ENCODE data around the gene TRAIP. TPM values are rescaled to one million over a fixed set of nuclear protein-coding genes. Genes with fewer than 3 reads are reported as not detected.

TRAIP gene
- total and polyA plus RNA-seq, 4 donors = 0.63 to 3.1 (median 1.8) TPM

DNA sequence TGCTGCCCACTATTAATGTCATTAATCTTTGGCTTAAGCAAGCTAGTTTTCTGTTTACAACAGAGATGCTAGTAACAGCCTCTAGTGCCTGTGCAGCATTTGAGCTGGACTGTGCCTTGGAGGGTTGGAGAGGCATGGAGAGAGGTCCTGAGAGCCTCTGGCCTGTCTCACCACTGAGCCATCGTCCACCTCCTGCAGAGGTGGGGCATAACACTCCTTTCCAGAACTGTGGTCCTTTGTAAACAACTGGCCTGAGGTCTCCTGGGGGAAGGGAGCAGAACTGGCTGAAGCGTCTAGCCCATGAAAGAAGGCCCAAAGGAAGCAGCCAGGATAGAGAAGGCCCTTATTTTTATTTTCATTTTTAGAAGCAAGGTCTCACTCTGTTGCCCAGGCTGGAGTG lies 23.4 kb upstream of the TRAIP start:
- 54 to 60% methylated on average over 2 of the region's 2 CpGs for WGBS, 2 donors
- DNase-seq = no peak
- no peaks in the 10 kb centered on the region for H3K27me3 ChIP-seq (ENCODE audit: control insufficient read depth in 1 of 2, insufficient read depth in 2 of 2, low read length in 1 of 2)
- H3K27ac ChIP-seq (ENCODE audit: low read depth in 1 of 2, low read length in 2 of 2) = no peak overlapping the region
- ATAC-seq (ENCODE audit: low FRiP score) = no peak
- H3K4me3 ChIP-seq (ENCODE audit: low read length in 2 of 2) = no peak overlapping the region
- no peaks in the 10 kb centered on the region for H3K9me3 ChIP-seq (ENCODE audit: control insufficient read depth, low read length)
- no peaks in the 10 kb centered on the region for H3K4me1 ChIP-seq (ENCODE audit: control insufficient read depth in 1 of 2, insufficient read depth in 2 of 2, low read length in 2 of 2)
- H3K36me3 ChIP-seq (ENCODE audit: control insufficient read depth in 1 of 2, insufficient read depth in 2 of 2, low read length in 1 of 2) = no peaks in the 10 kb centered on the region
- intact Hi-C loops (cut with DNase I) = no loop called here

- Histone ChIP-seq H3K9me3 (ENCODE audit: control insufficient read depth, low read length) (no peaks in the 10 kb centered on the region), H3K27me3 (ENCODE audit: control insufficient read depth in 1 of 2, insufficient read depth in 2 of 2, low read length in 1 of 2) (no peaks in the 10 kb centered on the region), H3K27ac (ENCODE audit: low read depth in 1 of 2, low read length in 2 of 2) (no peak overlapping the region), H3K4me3 (ENCODE audit: low read length in 2 of 2) (no peak overlapping the region), H3K36me3 (ENCODE audit: control insufficient read depth in 1 of 2, insufficient read depth in 2 of 2, low read length in 1 of 2) (no peaks in the 10 kb centered on the region), H3K4me1 (ENCODE audit: control insufficient read depth in 1 of 2, insufficient read depth in 2 of 2, low read length in 2 of 2) (no peaks in the 10 kb centered on the region)
- ATAC-seq (ENCODE audit: low FRiP score) = no peak
- DNase-seq = no peak
- intact Hi-C loops (cut with DNase I) = no loop called here
These were observed 22.3 kb upstream of the TRAIP start for GRCh38 chr3:49878686-49879085.

- no peak for DNase-seq
- WGBS, 2 donors = 68 to 75% methylated on average over 2 of the region's 2 CpGs
- H3K27me3 ChIP-seq (ENCODE audit: control insufficient read depth in 1 of 2, insufficient read depth in 2 of 2, low read length in 1 of 2) = no peaks in the 10 kb centered on the region
- no peak overlapping the region for H3K4me3 ChIP-seq (ENCODE audit: low read length in 2 of 2)
- intact Hi-C loops (cut with DNase I) = no loop called here
- ATAC-seq (ENCODE audit: low FRiP score) = no peak
- no peaks in the 10 kb centered on the region for H3K36me3 ChIP-seq (ENCODE audit: control insufficient read depth in 1 of 2, insufficient read depth in 2 of 2, low read length in 1 of 2)
- H3K9me3 ChIP-seq (ENCODE audit: control insufficient read depth, low read length) = no peaks in the 10 kb centered on the region
- no peak overlapping the region for H3K27ac ChIP-seq (ENCODE audit: low read depth in 1 of 2, low read length in 2 of 2)
- no peaks in the 10 kb centered on the region for H3K4me1 ChIP-seq (ENCODE audit: control insufficient read depth in 1 of 2, insufficient read depth in 2 of 2, low read length in 2 of 2)
These were observed 21.4 kb upstream of the TRAIP start for GRCh38 chr3:49877716-49878115.

GRCh38 chr3:49876567-49876966 lies 20.2 kb upstream of the TRAIP start:
- no peaks in the 10 kb centered on the region for H3K9me3 ChIP-seq (ENCODE audit: control insufficient read depth, low read length)
- intact Hi-C loops (cut with DNase I) = no loop called here
- no peak for ATAC-seq (ENCODE audit: low FRiP score)

DNA sequence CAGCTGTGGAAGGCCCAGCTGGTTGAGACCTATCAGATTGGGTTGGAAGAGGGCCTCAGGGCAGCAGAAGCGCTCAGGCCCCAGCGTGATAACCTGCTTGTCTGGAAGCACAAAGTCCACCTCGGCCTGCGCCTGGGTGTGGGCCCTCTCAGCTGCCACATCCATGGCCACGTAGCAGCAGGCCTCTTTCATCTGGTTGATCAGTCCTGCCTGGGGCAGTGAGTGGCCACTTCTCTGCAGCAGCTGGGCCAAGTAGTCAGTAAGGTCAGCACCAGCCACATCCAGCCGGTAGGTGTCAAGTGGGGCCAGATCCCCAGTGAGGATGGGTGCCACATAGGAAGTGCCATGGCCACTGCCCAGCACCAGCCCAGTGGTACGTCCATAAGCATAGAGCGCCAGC lies 17.3 kb upstream of the TRAIP start:
- intact Hi-C loops (cut with DNase I) = no loop called here
- WGBS, 2 donors = 91 to 93% methylated on average over 8 of the region's 8 CpGs

More at GRCh38 chr3:49876567-49876966, 20.2 kb upstream of the TRAIP start:
- 83 to 86% methylated on average over 5 of the region's 5 CpGs for WGBS, 2 donors
- DNase-seq = no peak
- H3K27ac ChIP-seq (ENCODE audit: low read depth in 1 of 2, low read length in 2 of 2) = no peak overlapping the region
- H3K4me1 ChIP-seq (ENCODE audit: control insufficient read depth in 1 of 2, insufficient read depth in 2 of 2, low read length in 2 of 2) = no peaks in the 10 kb centered on the region
- H3K4me3 ChIP-seq (ENCODE audit: low read length in 2 of 2) = no peak overlapping the region
- no peaks in the 10 kb centered on the region for H3K36me3 ChIP-seq (ENCODE audit: control insufficient read depth in 1 of 2, insufficient read depth in 2 of 2, low read length in 1 of 2)
- H3K27me3 ChIP-seq (ENCODE audit: control insufficient read depth in 1 of 2, insufficient read depth in 2 of 2, low read length in 1 of 2) = no peaks in the 10 kb centered on the region

DNA sequence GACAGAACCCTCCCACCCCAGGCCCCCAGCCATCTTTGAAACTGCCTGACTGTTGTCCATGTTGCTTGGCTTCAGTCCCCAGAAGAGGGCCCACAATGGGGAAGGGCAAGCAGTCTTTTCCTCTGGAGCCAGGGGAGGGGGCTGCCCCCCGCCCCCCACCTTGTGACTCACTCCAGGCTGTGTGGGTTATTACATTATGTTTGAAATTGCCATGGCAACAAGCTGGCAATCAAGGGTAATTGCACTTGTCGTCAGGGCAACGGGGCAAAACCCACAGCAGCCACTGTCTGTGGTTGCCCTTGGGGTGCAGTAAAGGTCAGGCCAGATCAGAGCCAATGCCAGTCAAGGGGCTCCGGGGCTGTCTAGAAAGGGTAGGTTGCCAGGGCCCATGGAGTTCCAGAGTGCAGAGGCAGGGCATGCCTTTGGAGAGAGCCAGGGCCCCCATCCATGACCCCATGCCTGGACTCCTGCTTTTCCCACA lies 16.5 kb upstream of the TRAIP start:
- Histone ChIP-seq H3K36me3 (ENCODE audit: control insufficient read depth in 1 of 2, insufficient read depth in 2 of 2, low read length in 1 of 2) (no peaks in the 10 kb centered on the region), H3K4me1 (ENCODE audit: control insufficient read depth in 1 of 2, insufficient read depth in 2 of 2, low read length in 2 of 2) (no peaks in the 10 kb centered on the region), H3K9me3 (ENCODE audit: control insufficient read depth, low read length) (no peaks in the 10 kb centered on the region), H3K27me3 (ENCODE audit: control insufficient read depth in 1 of 2, insufficient read depth in 2 of 2, low read length in 1 of 2) (no peaks in the 10 kb centered on the region), H3K4me3 (ENCODE audit: low read length in 2 of 2) (no peak overlapping the region), H3K27ac (ENCODE audit: low read depth in 1 of 2, low read length in 2 of 2) (no peak overlapping the region)
- intact Hi-C loops (cut with DNase I) = no loop called here
- DNase-seq (no peak), ATAC-seq (ENCODE audit: low FRiP score) (no peak)
- 65 to 69% methylated on average over 4 of the region's 4 CpGs for WGBS, 2 donors

More for the DNA sequence above, 17.3 kb upstream of the TRAIP start:
- ATAC-seq (ENCODE audit: low FRiP score) (no peak), DNase-seq (no peak)
- no peaks in the 10 kb centered on the region for H3K4me1 ChIP-seq (ENCODE audit: control insufficient read depth in 1 of 2, insufficient read depth in 2 of 2, low read length in 2 of 2)
- no peaks in the 10 kb centered on the region for H3K27me3 ChIP-seq (ENCODE audit: control insufficient read depth in 1 of 2, insufficient read depth in 2 of 2, low read length in 1 of 2)
- no peaks in the 10 kb centered on the region for H3K36me3 ChIP-seq (ENCODE audit: control insufficient read depth in 1 of 2, insufficient read depth in 2 of 2, low read length in 1 of 2)
- H3K4me3 ChIP-seq (ENCODE audit: low read length in 2 of 2) = no peak overlapping the region
- no peaks in the 10 kb centered on the region for H3K9me3 ChIP-seq (ENCODE audit: control insufficient read depth, low read length)
- no peak overlapping the region for H3K27ac ChIP-seq (ENCODE audit: low read depth in 1 of 2, low read length in 2 of 2)

GRCh38 chr3:49871531-49872153 lies 15.3 kb upstream of the TRAIP start:
- ATAC-seq (ENCODE audit: low FRiP score) (no peak), DNase-seq (no peak)
- WGBS, 2 donors = 50 to 63% methylated on average over 10 of the region's 10 CpGs
- no peaks in the 10 kb centered on the region for H3K36me3 ChIP-seq (ENCODE audit: control insufficient read depth in 1 of 2, insufficient read depth in 2 of 2, low read length in 1 of 2)
- intact Hi-C loops (cut with DNase I) = no loop called here
- H3K27ac ChIP-seq (ENCODE audit: low read depth in 1 of 2, low read length in 2 of 2) = no peak overlapping the region
- H3K4me3 ChIP-seq (ENCODE audit: low read length in 2 of 2) = no peak overlapping the region
- no peaks in the 10 kb centered on the region for H3K27me3 ChIP-seq (ENCODE audit: control insufficient read depth in 1 of 2, insufficient read depth in 2 of 2, low read length in 1 of 2)
- H3K9me3 ChIP-seq (ENCODE audit: control insufficient read depth, low read length) = no peaks in the 10 kb centered on the region
- H3K4me1 ChIP-seq (ENCODE audit: control insufficient read depth in 1 of 2, insufficient read depth in 2 of 2, low read length in 2 of 2) = no peaks in the 10 kb centered on the region

- Histone ChIP-seq H3K9me3 (ENCODE audit: control insufficient read depth, low read length) (no peaks in the 10 kb centered on the region), H3K27ac (ENCODE audit: low read depth in 1 of 2, low read length in 2 of 2) (no peak within 1 kb of the TSS), H3K36me3 (ENCODE audit: control insufficient read depth in 1 of 2, insufficient read depth in 2 of 2, low read length in 1 of 2) (no peaks in the 10 kb centered on the region), H3K4me3 (ENCODE audit: low read length in 2 of 2) (no peak within 1 kb of the TSS), H3K4me1 (ENCODE audit: control insufficient read depth in 1 of 2, insufficient read depth in 2 of 2, low read length in 2 of 2) (no peaks in the 10 kb centered on the region), H3K27me3 (ENCODE audit: control insufficient read depth in 1 of 2, insufficient read depth in 2 of 2, low read length in 1 of 2) (no peaks in the 10 kb centered on the region)
- 0 to 1% methylated on average over 55 to 59 of the region's 59 CpGs for WGBS, 2 donors
- ATAC-seq (ENCODE audit: low FRiP score) (no peak), DNase-seq (no peak)
- intact Hi-C loops (cut with DNase I) = no loop called here
These were observed 13.3 kb upstream of the TRAIP start, which contains the start of gene CAMKV for GRCh38 chr3:49869525-49870126. TSS of gene CAMKV (minus strand) at chr3:49869906. CDS start at chr3:49862388, 7,518 bp downstream.

DNA sequence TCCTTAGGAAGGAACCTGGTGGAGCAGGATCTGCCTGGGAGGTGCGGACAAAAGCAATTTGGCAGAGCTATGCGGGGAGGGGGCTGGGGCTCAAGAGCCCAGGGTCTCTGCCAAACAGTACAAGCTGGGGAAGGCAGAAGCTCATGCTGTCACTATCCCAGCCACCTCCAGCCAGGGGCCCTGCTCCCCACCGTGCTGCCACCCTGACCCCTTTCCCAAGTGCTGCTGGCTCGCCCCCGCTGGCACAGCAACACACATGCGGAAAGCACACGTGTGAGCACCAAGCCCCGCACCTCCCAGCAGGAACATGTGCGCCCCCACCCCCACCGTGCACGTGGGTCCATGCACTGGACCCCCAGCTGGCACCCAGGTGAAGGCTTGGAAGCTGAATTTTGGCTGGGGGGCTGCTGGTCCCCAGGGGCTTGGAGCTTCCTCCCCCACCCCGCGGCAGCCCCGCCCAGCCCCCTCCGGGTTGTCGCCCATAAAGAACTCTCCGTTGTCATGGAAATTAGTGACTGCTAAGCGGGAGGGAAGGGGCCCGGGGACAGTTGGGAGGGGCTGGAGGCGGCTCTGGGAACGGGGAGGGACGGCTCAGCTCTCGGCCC lies 12.6 kb upstream of the TRAIP start:
- no peaks in the 10 kb centered on the region for H3K36me3 ChIP-seq (ENCODE audit: control insufficient read depth in 1 of 2, insufficient read depth in 2 of 2, low read length in 1 of 2)
- intact Hi-C loops (cut with DNase I) = no loop called here
- no peak overlapping the region for H3K27ac ChIP-seq (ENCODE audit: low read depth in 1 of 2, low read length in 2 of 2)
- no peak for DNase-seq
- no peak for ATAC-seq (ENCODE audit: low FRiP score)
- H3K4me1 ChIP-seq (ENCODE audit: control insufficient read depth in 1 of 2, insufficient read depth in 2 of 2, low read length in 2 of 2) = no peaks in the 10 kb centered on the region
- 2% methylated on average over 21 to 23 of the region's 23 CpGs for WGBS, 2 donors
- no peak overlapping the region for H3K4me3 ChIP-seq (ENCODE audit: low read length in 2 of 2)
- no peaks in the 10 kb centered on the region for H3K27me3 ChIP-seq (ENCODE audit: control insufficient read depth in 1 of 2, insufficient read depth in 2 of 2, low read length in 1 of 2)
- no peaks in the 10 kb centered on the region for H3K9me3 ChIP-seq (ENCODE audit: control insufficient read depth, low read length)

Data from aorta (tissue), 5 donors.